ENCODE data around the gene ZFPL1.

Gene ZFPL1

DNA sequence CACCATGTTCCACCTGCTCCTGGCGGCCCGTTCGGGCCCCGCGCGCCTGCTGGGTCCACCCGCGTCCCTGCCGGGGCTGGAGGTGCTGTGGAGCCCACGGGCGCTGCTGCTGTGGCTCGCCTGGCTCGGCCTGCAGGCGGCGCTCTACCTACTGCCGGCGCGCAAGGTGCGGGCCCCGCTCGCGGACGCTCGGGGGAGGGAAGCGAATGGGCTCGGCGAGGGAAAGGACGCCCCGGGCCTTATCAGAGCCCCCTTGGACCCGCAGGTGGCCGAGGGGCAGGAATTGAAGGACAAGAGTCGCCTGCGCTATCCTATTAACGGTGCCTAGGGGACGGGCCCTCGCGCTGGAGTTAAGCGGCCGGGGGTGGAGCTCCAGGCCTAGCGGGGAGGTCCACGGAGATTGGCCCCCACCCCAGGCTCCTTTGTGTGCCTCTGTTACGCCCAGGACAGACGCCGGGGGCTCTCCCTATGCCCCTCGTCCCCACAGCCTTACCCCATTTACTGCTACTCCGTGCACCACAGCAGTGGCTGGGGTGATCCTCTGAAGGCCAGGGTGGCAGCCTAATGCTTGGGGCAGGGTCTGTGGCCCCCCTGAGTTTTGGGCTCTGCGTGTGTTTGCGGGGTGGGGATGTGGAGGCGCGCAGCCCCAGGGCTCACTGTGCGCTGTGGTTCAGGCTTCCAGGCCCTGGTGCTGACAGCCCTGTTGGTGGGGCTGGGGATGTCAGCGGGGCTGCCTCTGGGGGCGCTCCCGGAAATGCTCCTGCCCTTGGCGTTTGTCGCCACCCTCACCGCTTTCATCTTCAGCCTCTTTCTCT, 28.7 kb downstream of the ZFPL1 start:
- peak; percentile 58 for ATAC-seq

DNA sequence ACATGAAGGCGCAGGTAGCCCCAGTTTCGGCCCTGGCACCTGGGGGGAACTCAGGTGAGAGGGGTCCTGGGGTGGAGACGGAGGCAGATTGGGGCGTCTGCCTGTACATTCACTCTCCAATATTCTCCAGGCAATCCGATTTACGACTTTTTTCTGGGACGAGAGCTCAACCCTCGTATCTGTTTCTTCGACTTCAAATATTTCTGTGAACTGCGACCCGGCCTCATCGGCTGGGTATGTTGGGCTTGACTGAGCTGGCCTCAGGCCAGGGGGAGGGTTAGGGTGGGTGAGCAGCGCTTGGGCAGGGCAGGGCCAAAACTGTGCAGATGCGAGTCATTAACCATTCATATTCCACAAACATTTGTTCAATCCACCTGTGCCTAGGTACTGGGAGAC, 29.3 kb downstream of the ZFPL1 start:
- no peak for ATAC-seq
- TF ChIP-seq ISL1 (CRISPR knock-in tag; IDR thresholded peaks at IDR 0.05) (no peak), ZFP3 (CRISPR knock-in tag; IDR thresholded peaks at IDR 0.05) (no peak), OSR1 (CRISPR knock-in tag; IDR thresholded peaks at IDR 0.05) (no peak), TCF4 (CRISPR knock-in tag; IDR thresholded peaks at IDR 0.05; ENCODE audit: borderline replicate concordance) (no peak), GLIS3 (CRISPR knock-in tag; IDR thresholded peaks at IDR 0.05) (no peak), POU6F1 (CRISPR knock-in tag; IDR thresholded peaks at IDR 0.05; ENCODE audit: borderline replicate concordance, low read depth) (no peak), ZC3H10 (CRISPR knock-in tag; IDR thresholded peaks at IDR 0.05) (no peak), TOX (CRISPR knock-in tag; IDR thresholded peaks at IDR 0.05; ENCODE audit: borderline replicate concordance) (no peak)

More for the DNA sequence above, 28.7 kb downstream of the ZFPL1 start:
- TF ChIP-seq ZFP3 (CRISPR knock-in tag; IDR thresholded peaks at IDR 0.05) (no peak), RARB (CRISPR knock-in tag; IDR thresholded peaks at IDR 0.05) (no peak), TSHZ2 (CRISPR knock-in tag; IDR thresholded peaks at IDR 0.05) (0 out of 2 replicates have a peak, but pooled peaks have one; percentile 23), OSR1 (CRISPR knock-in tag; IDR thresholded peaks at IDR 0.05) (no peak), TOX (CRISPR knock-in tag; IDR thresholded peaks at IDR 0.05; ENCODE audit: borderline replicate concordance) (no peak), PATZ1 (CRISPR knock-in tag; IDR thresholded peaks at IDR 0.05; ENCODE audit: borderline replicate concordance) (0 out of 2 replicates have a peak, but pooled peaks have one; percentile 44), ESRRG (CRISPR knock-in tag; IDR thresholded peaks at IDR 0.05) (peak; percentile 28; the same call in 1 of the 2 replicates), CSDC2 (CRISPR knock-in tag; IDR thresholded peaks at IDR 0.05) (no peak)
- TF ChIP-seq, protein P1, sequence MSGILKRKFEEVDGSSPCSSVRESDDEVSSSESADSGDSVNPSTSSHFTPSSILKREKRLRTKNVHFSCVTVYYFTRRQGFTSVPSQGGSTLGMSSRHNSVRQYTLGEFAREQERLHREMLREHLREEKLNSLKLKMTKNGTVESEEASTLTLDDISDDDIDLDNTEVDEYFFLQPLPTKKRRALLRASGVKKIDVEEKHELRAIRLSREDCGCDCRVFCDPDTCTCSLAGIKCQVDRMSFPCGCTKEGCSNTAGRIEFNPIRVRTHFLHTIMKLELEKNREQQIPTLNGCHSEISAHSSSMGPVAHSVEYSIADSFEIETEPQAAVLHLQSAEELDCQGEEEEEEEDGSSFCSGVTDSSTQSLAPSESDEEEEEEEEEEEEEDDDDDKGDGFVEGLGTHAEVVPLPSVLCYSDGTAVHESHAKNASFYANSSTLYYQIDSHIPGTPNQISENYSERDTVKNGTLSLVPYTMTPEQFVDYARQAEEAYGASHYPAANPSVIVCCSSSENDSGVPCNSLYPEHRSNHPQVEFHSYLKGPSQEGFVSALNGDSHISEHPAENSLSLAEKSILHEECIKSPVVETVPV (CRISPR knock-in tag; IDR thresholded peaks at IDR 0.05), result no peak

DNA sequence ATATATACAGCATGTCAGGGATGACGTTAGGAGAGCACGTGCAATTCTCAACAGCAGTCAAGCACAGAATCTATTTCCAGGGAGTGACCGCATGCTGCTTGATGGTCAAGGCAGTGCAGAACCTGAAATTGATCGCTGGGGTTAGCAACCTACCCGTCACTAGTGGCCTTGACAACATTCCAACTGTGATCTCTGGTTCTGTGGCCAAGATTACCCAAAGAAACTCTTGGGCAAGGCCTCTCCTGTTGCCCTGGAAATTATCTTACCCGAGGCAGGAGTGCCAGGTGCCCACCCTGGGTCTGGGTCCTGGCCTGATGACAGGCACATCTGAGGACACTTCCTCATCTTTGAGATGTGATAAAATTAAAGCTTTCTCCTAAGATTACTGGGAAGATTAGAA, 29.8 kb downstream of the ZFPL1 start:
- no peak for ATAC-seq
- TF ChIP-seq ZFP30 (CRISPR knock-in tag; IDR thresholded peaks at IDR 0.05) (no peak), TSHZ2 (CRISPR knock-in tag; IDR thresholded peaks at IDR 0.05) (no peak), OSR1 (CRISPR knock-in tag; IDR thresholded peaks at IDR 0.05) (no peak), CSDC2 (CRISPR knock-in tag; IDR thresholded peaks at IDR 0.05) (no peak), SNAI2 (CRISPR knock-in tag; IDR thresholded peaks at IDR 0.05) (no peak), ZC3H10 (CRISPR knock-in tag; IDR thresholded peaks at IDR 0.05) (no peak), BACH2 (CRISPR knock-in tag; IDR thresholded peaks at IDR 0.05; ENCODE audit: borderline replicate concordance) (no peak), ISL1 (CRISPR knock-in tag; IDR thresholded peaks at IDR 0.05) (no peak), GLIS3 (CRISPR knock-in tag; IDR thresholded peaks at IDR 0.05) (no peak), RARB (CRISPR knock-in tag; IDR thresholded peaks at IDR 0.05) (no peak), TOX (CRISPR knock-in tag; IDR thresholded peaks at IDR 0.05; ENCODE audit: borderline replicate concordance) (no peak), PPARA (CRISPR knock-in tag; IDR thresholded peaks at IDR 0.05; ENCODE audit: borderline replicate concordance) (no peak), PATZ1 (CRISPR knock-in tag; IDR thresholded peaks at IDR 0.05; ENCODE audit: borderline replicate concordance) (no peak), ESRRG (CRISPR knock-in tag; IDR thresholded peaks at IDR 0.05) (no peak), ARNTL (CRISPR knock-in tag; IDR thresholded peaks at IDR 0.05; ENCODE audit: borderline replicate concordance, low read depth) (no peak), CREB5 (CRISPR knock-in tag; IDR thresholded peaks at IDR 0.05; ENCODE audit: low read depth) (no peak), TCF4 (CRISPR knock-in tag; IDR thresholded peaks at IDR 0.05; ENCODE audit: borderline replicate concordance) (no peak)
